Nephron (organoid): ENCODE data around the gene APOC1.
"Not testable (repeated sequence)": the region's sequence is repeated elsewhere in the genome, so short reads cannot be mapped to it uniquely, and the experiment has no call there.

ENCODE experiments used
- H3K27ac Mint-ChIP-seq, 3 experiments: 2 replicates each; pipeline ENCODE4 v1.8.0; 2020; ENCODE audit warnings: mixed read lengths in 3 of 3, mild to moderate bottlenecking in 2 of 3, moderate library complexity in 1 of 3
- H3K27me3 Mint-ChIP-seq: 2 replicates; pipeline ENCODE4 v1.8.0; 2021; ENCODE audit warnings: low read depth, mild to moderate bottlenecking, moderate library complexity, mixed read lengths
- H3K36me3 Mint-ChIP-seq: 2 replicates; pipeline ENCODE4 v1.8.0; 2020; ENCODE audit warnings: low read depth, mixed read lengths
- H3K4me1 Mint-ChIP-seq: 2 replicates; pipeline ENCODE4 v1.8.0; 2020; ENCODE audit warnings: mixed read lengths
- H3K4me3 Mint-ChIP-seq, 3 experiments: 2 replicates each; pipeline ENCODE4 v1.8.0; 2020; ENCODE audit warnings: mild to moderate bottlenecking in 3 of 3, mixed read lengths in 3 of 3, moderate library complexity in 2 of 3
- H3K9me3 Mint-ChIP-seq: 2 replicates; pipeline ENCODE4 v1.8.0; 2020; ENCODE audit warnings: mixed read lengths
- CTCF ChIP-seq, 3 experiments: fragments of 200-600 bp; sonication (generic); IDR thresholded peaks; one replicate each; pipeline ENCODE4 v1.5.0; 2021; ENCODE audit warnings: antibody characterized with exemption in 3 of 3; ENCODE audit not compliant: unreplicated experiment in 3 of 3

APOC1 gene

GRCh38 chr19:44887648-44888047, 26.8 kb upstream of the APOC1 start:
- no peak for TF ChIP-seq CTCF (IDR thresholded peaks at IDR 0.05; ENCODE audit: unreplicated experiment in 3 of 3)
- H3K27me3 Mint-ChIP-seq, result no peaks in the 10 kb centered on the region
- peaks cover 53% of the 10 kb centered on the region for H3K36me3 Mint-ChIP-seq
- no peak overlapping the region for H3K27ac Mint-ChIP-seq
- no peaks in the 10 kb centered on the region for H3K9me3 Mint-ChIP-seq
- peak overlapping the region in 2 of 3 experiments; percentile 1 to 2 for H3K4me3 Mint-ChIP-seq
- H3K4me1 Mint-ChIP-seq, result peaks cover 17% of the 10 kb centered on the region

- not testable (repeated sequence) for H3K27me3 Mint-ChIP-seq, H3K27ac Mint-ChIP-seq, H3K9me3 Mint-ChIP-seq
- peaks cover 58% of the 10 kb centered on the region for H3K36me3 Mint-ChIP-seq
- peaks cover 20% of the 10 kb centered on the region for H3K4me1 Mint-ChIP-seq
- H3K4me3 Mint-ChIP-seq, result peak overlapping the region in 2 of 3 experiments; percentile 6 to 38
Observed at GRCh38 chr19:44888335-44888734, 26.1 kb upstream of the APOC1 start.

- Mint-ChIP-seq H3K9me3 (no peaks in the 10 kb centered on the region), H3K4me1 (peaks cover 20% of the 10 kb centered on the region), H3K36me3 (peaks cover 59% of the 10 kb centered on the region), H3K4me3 (peak overlapping the region; percentile 84 to 87 (median 87)), H3K27ac (peak overlapping the region; percentile 81 to 95 (median 92)), H3K27me3 (no peaks in the 10 kb centered on the region)
- no peak for TF ChIP-seq CTCF (IDR thresholded peaks at IDR 0.05; ENCODE audit: unreplicated experiment in 3 of 3)
Observed at GRCh38 chr19:44889830-44890365, 24.5 kb upstream of the APOC1 start.

- peaks cover 20% of the 10 kb centered on the region for H3K4me1 Mint-ChIP-seq
- no peak for TF ChIP-seq CTCF (IDR thresholded peaks at IDR 0.05; ENCODE audit: unreplicated experiment in 3 of 3)
Observed at GRCh38 chr19:44890366-44891015, 23.9 kb upstream of the APOC1 start.

GRCh38 chr19:44891016-44891882, 23.2 kb upstream of the APOC1 start, which contains the start of gene TOMM40:
TOMM40 (plus strand) TSS chr19:44891254; CDS start chr19:44891416, 162 bp downstream.
- TF ChIP-seq CTCF (IDR thresholded peaks at IDR 0.05; ENCODE audit: unreplicated experiment in 3 of 3), result peak in 1 of 3 experiments; percentile 8
- Mint-ChIP-seq H3K4me3 (peak within 1 kb of the TSS; percentile 86 to 94 (median 90)), H3K27ac (peak within 1 kb of the TSS; percentile 81 to 95 (median 92)), H3K27me3 (no peaks in the 10 kb centered on the region), H3K9me3 (no peaks in the 10 kb centered on the region), H3K4me1 (peaks cover 20% of the 10 kb centered on the region), H3K36me3 (peaks cover 62% of the 10 kb centered on the region)

More at GRCh38 chr19:44890366-44891015, 23.9 kb upstream of the APOC1 start:
- H3K4me3 Mint-ChIP-seq, result peak overlapping the region; percentile 84 to 87 (median 87)
- H3K9me3 Mint-ChIP-seq, result no peaks in the 10 kb centered on the region
- peaks cover 61% of the 10 kb centered on the region for H3K36me3 Mint-ChIP-seq
- no peaks in the 10 kb centered on the region for H3K27me3 Mint-ChIP-seq
- H3K27ac Mint-ChIP-seq, result peak overlapping the region; percentile 81 to 95 (median 92)

- Mint-ChIP-seq H3K4me1 (peaks cover 20% of the 10 kb centered on the region), H3K27me3 (no peaks in the 10 kb centered on the region), H3K9me3 (no peaks in the 10 kb centered on the region), H3K36me3 (peaks cover 60% of the 10 kb centered on the region), H3K4me3 (peak overlapping the region; percentile 86 to 94 (median 90)), H3K27ac (peak overlapping the region; percentile 25 to 49 (median 30))
- no peak for TF ChIP-seq CTCF (IDR thresholded peaks at IDR 0.05; ENCODE audit: unreplicated experiment in 3 of 3)
Observed at GRCh38 chr19:44892932-44893331, 21.5 kb upstream of the APOC1 start.
